PC-3 (cell line): ENCODE data around the gene FAT2.
"Not testable (repeated sequence)": the region's sequence is repeated elsewhere in the genome, so short reads cannot be mapped to it uniquely, and the experiment has no call there.

Experiments used
- EZH2 ChIP-seq: fragments of 300-600 bp; sonication (generic); IDR thresholded peaks from one replicate; pipeline ENCODE4 v1.6.1; 2017; ENCODE audit warnings: antibody characterized with exemption, mild to moderate bottlenecking, low read length; ENCODE audit not compliant: unreplicated experiment
- EZH2phosphoT487 ChIP-seq: fragments of 300-600 bp; sonication (generic); IDR thresholded peaks from 2 replicates; pipeline ENCODE4 v1.6.1; 2018; ENCODE audit warnings: mild to moderate bottlenecking, antibody characterized with exemption, low read length, borderline replicate concordance
- TF ChIP-seq, protein P1 (sequence below): fragments of 300-600 bp; sonication (generic); conservative IDR thresholded peaks from 2 replicates; pipeline ENCODE4 v1.5.1; 2017; ENCODE audit warnings: antibody characterized with exemption, low read depth, mild to moderate bottlenecking, low read length

DNA sequence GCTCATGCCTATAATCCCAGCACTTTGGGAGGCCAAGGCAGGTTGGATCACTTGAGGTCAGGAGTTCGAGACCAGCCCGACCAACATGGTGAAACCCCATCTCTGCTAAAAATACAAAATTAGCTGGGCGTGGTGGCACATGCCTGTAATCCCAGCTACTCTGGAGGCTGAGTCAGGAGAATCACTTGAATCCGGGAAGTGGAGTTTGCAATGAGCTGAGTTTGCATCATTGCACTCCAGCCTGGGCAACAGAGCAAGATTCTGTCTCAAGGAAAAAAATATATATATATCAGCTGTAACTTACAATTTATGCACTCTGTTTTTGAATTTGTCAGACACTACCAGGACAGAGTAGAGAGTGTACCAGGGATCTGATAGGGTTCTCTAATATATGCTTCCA is 5.8 kb downstream of the FAT2 start:
- TF ChIP-seq EZH2phosphoT487, EZH2: not testable (repeated sequence)
- TF ChIP-seq, protein P1, sequence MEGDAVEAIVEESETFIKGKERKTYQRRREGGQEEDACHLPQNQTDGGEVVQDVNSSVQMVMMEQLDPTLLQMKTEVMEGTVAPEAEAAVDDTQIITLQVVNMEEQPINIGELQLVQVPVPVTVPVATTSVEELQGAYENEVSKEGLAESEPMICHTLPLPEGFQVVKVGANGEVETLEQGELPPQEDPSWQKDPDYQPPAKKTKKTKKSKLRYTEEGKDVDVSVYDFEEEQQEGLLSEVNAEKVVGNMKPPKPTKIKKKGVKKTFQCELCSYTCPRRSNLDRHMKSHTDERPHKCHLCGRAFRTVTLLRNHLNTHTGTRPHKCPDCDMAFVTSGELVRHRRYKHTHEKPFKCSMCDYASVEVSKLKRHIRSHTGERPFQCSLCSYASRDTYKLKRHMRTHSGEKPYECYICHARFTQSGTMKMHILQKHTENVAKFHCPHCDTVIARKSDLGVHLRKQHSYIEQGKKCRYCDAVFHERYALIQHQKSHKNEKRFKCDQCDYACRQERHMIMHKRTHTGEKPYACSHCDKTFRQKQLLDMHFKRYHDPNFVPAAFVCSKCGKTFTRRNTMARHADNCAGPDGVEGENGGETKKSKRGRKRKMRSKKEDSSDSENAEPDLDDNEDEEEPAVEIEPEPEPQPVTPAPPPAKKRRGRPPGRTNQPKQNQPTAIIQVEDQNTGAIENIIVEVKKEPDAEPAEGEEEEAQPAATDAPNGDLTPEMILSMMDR: not testable (repeated sequence)
